HG02678 (cell line): ENCODE measurements around the gene NAXD.
A peak's percentile ranks its signal among the peaks of the same experiment; 100 is the strongest.
"Not testable (repeated sequence)": the region's sequence is repeated elsewhere in the genome, so short reads cannot be mapped to it uniquely, and the experiment has no call there.

Source experiments
- ATAC-seq: cut with Tn5 transposase; IDR thresholded peaks from one replicate; pipeline ENCODE4 v1.9.1; 2021; ENCODE audit warnings: mild to moderate bottlenecking, moderate library complexity; ENCODE audit not compliant: unreplicated experiment

Gene NAXD

DNA sequence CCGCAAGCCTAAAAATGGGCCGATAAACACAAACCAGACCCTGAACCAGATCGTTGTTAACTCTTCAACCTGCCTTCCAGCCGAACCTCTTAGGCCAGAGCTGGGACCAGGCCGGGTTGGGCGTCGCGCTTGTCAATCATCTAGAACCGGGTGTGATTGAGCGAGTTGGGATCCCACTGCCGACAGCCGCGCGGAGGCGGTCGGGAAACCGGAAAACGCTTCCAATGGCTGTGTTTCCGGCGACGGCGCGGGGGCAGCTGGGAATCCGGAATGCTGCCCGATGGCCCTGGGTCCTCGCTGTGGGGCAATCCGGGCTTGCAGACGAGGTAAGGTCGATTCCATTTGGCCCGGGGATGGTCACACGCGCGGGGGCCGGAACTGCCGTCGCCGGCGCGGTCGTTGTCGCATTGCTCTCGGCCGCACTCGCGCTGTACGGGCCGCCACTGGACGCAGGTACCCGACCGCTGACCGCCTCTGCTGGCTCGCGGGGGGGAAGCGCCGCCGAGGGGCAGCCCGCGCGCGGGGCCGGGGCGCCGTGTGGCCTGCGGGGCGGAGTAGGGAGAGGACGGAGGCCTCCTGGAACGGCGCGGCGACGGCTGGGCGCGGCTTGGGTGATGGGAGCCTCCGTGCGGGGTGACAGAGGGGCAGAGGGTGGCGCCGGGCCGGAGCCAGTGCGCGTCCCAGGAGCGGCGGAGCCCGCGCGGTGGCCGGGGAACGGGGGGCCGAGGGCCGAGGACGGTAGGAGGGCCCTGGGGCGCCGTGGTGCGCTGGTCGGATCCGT, at the start of gene NAXD:
Gene NAXD (plus strand): TSS at position 224 of the 781 bp plus-strand sequence. CDS start 57 bp downstream, at position 281.
- ATAC-seq = peak; percentile 80

DNA sequence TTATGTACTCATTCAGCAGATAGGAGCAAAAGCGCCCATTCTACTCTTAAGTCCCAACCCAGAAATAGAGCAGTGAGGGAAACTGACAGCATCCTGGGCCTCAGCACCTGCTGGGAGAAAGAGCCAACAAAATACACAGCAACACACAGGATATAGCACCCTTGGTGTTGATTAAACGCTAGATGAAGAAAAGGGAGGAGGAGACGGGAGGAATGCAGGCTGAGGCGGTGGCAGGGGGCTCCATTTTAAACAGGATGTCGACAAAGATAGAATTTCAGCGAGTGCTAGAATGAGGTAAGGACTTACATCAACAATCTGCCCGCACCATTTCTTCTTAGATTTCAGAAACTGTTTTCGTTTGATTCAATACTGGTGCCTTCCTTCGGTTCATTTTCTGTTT, 49.2 kb upstream of the NAXD start:
- ATAC-seq = no peak

- no peak for ATAC-seq
These were observed 46.7 kb upstream of the NAXD start for GRCh38 chr13:110568612-110569011.

DNA sequence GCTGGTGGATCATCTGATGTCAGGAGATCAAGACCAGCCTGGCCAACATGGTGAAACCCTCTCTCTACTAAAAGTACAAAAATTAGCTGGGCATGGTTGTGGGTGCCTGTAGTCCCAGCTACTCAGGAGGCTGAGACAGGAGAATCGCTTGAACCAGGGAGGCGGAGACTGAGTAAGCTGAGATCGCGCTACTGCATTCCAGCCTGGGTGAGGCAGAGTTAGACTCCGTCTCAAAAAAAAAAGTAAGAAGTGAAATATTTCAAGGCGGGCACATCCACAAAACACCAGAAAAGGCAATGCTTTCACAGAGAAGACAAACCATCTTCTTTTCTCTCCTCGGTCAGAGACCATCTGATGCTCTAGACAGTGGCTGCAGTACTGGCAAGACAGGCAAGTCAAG, 45.4 kb upstream of the NAXD start:
- not testable (repeated sequence) for ATAC-seq

GRCh38 chr13:110570886-110571285, 44.5 kb upstream of the NAXD start:
- no peak for ATAC-seq

DNA sequence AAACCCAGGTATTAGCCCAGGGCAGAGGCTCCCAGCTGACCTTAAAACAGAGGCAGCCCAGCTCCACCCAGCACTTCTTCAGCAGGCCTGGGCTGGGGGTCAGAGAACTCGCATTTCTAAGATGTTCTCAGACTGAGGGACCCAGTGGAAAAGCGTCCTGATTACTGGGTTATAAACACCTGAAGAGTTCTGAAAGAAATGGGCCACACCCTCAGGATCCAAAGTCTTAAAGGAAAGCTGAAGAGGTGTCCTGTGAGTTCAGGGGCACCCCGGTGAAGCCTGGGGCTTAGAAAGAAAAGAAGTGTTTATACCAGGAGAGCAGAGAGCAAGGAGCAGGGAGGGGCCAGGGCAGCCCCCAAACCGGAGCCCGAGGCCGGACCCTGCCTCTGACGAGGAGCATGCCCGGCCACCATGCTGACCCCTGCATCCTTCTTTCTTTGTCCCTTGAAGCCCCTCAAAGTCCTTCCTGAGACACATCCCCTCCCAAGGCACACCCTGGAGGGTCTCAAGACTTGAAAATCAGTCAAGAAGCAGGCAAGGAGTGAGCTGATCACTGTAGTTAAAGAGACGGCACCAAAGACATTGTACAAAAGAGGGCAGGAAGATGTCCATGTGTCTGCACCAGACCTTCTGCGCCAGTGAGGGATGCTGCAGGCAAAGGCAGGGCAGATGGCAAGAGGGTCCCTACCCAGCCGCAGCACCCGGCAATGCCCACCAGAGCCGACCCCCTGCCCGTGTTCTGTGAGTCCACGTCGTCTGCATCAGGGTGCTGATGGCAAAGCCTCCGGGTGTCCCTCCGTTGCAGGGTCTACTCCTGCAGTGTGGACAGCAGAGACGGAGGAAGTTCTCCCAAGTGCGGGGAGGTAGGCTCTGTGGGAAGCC, 43.2 kb upstream of the NAXD start:
- no peak for ATAC-seq

DNA sequence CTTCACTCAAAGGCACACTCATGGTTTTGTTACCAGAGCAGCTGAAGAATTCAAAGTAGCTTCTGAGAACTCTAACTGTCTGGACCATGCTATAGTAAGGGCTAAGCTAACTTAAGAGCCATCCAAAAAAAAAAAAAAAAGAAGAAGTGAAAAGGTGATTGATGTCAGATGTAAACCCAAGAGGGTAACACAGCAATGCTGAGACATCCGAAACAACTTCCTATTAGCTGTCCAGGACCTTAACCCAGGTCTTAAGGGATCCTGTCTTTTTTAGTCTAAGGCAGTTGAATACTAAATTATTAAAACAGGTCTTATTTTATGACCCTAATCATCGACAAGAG, 42.6 kb upstream of the NAXD start:
- peak; percentile 70 for ATAC-seq

DNA sequence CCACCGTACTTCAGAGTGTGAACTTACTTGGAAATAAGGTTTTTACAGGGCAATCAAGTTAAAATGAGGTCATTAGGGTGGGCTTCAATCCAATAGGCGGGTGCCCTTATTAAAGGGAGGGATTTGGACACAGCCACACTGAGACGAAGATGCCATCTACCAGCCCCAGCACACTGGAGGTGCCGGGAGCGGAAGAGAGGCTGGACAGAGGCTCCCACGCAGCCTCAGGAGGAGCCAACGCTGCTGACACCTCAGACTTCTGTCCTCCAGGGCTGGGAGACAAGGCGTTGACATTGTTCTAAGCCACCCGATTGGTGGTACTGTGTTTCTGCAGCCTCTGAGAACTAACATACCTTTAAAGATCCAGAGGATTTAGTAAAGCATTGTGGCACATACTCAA, 41.2 kb upstream of the NAXD start:
- ATAC-seq = no peak

GRCh38 chr13:110575322-110576069, 39.8 kb upstream of the NAXD start:
- ATAC-seq = peak; percentile 77

DNA sequence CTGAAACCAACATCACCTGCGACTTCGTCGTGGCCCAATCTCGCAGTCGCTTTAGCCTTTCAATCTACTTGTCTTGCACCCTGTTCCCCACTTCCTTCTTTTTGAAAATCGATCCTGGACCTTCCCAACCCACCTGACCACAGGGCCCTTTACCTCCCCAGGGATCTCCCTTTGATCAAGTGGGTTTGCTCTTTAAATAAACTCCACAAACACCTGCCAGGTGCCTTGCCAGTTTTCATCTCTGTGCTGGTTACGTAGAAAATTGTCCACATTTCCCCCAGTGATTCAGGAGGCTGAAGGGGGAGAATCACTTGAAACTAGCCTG, 39.3 kb upstream of the NAXD start:
- ATAC-seq = no peak

DNA sequence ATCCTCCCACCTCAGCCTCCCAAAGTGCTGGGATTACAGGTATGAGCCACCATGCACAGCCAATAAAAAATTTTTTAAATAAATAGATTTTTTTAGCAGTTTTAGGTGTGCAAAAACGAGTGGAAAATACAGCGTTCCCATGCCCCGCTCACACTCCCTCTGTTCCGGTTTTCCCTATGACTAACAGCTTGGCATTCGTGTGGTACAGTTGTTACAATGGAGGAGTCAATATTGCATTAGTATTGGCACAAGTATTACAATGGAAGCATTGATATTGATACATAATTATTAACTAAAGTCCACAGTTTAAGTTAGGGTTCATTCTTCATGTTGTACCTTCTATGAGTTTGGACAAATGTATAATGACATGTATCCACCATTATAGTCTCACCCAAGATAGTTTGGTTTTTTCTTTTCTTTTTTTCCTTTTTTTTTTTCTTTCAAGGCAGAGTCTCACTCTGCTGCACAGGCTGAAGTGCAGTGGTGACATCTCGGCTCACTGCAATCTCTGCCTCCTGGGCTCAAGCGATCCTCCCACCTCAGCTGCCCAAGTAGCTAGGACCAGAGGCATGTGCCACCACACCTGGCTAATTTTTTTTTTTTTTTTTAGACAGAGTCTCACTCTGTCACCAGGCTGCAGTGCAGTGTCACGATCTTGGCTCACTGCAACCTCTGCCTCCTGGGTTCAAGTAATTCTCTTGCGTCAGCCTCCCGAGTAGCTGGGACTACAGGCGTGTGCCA, 38.4 kb upstream of the NAXD start:
- ATAC-seq = no peak

DNA sequence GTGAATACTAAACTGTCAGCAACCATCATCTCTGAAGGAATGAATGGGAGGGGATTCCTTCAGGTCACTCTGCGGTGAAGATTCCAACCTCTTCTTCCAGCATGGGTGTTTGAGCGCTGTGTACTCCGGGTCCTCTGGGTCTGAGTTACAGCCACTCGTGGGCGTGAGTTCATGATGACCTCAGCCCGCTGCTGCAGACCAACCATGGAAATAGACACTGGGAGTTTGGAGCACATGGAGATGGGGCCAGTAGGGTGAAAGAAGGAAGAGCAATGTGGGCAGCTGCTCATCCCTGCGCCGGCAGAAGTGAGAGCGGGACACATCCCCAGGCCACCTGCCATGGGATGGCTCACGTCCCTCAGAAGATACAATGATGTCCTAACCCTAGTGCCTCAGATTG, 37.0 kb upstream of the NAXD start:
- no peak for ATAC-seq

GRCh38 chr13:110580800-110581199, 34.5 kb upstream of the NAXD start:
- no peak for ATAC-seq

DNA sequence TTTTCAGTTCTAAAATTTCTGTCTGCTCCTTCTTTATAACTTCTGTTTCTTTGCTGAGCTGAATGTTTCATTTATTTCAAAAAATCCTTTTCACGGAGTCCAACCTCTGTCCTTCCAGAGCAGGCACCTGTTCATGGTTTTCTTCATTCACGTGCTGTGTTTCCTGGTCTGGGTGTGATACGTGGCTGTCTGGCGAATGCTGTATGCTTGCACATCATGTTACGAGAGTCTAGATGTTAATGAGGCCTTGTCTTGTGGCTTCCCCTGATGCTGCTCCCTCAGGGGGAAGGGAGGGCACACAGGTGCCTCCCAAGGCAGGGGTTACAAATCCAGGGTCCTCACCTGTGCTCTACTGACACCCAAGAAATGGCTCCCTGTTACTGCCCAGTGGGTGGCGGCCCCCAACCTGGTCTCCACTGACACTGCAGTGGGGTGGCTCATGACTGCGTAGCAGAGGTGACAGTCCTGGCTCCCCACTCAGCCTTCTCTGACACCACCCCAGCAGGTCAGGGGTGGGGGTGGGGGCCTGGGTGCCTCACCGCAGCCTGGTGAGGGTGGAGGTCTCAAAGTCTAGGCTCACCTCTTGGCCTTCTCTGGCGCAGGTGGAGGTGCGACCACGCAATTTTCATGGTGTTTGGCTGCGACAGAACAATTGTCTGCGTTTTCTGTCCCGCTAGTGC, 33.7 kb upstream of the NAXD start:
- ATAC-seq = no peak

GRCh38 chr13:110582421-110582954, 32.9 kb upstream of the NAXD start:
- no peak for ATAC-seq

DNA sequence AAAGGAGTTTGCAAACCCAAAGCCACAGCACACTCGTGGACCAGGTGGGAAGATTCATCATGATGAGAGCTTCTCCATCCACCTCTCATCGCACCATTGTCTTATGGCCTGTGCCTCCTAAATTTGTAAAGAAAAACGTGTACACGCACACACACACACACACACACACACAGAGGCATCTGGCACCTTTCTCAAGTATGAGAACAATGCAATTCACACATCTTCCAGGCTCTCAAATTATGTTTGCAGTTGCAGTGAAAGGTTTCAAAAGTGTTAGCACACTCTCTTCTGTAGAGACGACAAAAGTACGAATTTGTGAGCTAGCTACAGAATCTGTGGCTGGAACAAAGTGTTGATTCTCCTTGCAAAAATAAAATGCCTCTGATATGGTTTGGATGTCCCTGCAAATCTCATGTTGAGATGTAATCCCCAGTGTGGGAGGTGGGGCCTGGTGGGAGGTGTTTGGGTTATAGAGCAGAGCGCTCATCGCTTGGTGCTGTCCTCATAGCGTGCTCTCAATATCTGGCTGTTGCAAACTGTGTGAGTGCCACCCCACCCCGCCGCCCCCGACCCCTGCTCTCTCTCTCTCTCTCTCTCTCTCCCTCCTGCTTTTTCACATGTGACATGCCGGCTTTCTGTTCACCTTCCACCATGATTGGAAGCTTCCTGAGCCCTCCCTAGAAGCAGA, 32.0 kb upstream of the NAXD start:
- no peak for ATAC-seq

- ATAC-seq = no peak
These were observed 25.5 kb upstream of the NAXD start for GRCh38 chr13:110589793-110590390.

- no peak for ATAC-seq
These were observed 24.8 kb upstream of the NAXD start for GRCh38 chr13:110590577-110590976.

DNA sequence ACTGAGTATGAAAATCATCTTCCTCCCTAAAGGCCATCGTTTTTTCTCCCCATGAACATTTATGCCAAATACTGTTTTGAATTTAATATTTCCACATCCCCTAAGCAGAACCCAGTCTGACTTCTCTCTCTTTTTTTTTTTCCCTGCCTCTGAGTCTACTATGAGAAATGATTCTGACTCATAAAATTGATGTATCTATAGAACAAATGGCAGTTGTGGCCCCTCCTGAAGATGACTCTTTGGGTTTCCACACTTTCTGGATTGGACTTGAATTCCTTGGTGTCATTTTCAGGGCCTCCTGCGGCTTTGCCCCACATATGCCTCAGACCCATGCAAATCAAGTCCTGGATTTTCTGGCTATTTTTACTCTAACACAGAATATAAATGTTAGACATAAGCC, 22.7 kb upstream of the NAXD start:
- ATAC-seq = no peak
